Astrocyte (in vitro differentiated cells and primary cell): Measurements from ENCODE around the gene TNFSF13B.

Experiments
- EZH2 ChIP-seq: IDR thresholded peaks from 2 replicates; pipeline ENCODE4 v1.6.1; 2012; ENCODE audit warnings: mild to moderate bottlenecking, low read length, inconsistent platforms; ENCODE audit not compliant: insufficient read depth
- TF ChIP-seq, protein P1 (sequence below): IDR thresholded peaks from 2 replicates; pipeline ENCODE4 v1.5.1; 2011; ENCODE audit warnings: low read depth, mild to moderate bottlenecking, inconsistent platforms, low read length, moderate library complexity; ENCODE audit not compliant: insufficient read depth

GRCh38 chr13:108283110-108283509 is 13.6 kb downstream of the TNFSF13B start:
- TF ChIP-seq, protein P1, sequence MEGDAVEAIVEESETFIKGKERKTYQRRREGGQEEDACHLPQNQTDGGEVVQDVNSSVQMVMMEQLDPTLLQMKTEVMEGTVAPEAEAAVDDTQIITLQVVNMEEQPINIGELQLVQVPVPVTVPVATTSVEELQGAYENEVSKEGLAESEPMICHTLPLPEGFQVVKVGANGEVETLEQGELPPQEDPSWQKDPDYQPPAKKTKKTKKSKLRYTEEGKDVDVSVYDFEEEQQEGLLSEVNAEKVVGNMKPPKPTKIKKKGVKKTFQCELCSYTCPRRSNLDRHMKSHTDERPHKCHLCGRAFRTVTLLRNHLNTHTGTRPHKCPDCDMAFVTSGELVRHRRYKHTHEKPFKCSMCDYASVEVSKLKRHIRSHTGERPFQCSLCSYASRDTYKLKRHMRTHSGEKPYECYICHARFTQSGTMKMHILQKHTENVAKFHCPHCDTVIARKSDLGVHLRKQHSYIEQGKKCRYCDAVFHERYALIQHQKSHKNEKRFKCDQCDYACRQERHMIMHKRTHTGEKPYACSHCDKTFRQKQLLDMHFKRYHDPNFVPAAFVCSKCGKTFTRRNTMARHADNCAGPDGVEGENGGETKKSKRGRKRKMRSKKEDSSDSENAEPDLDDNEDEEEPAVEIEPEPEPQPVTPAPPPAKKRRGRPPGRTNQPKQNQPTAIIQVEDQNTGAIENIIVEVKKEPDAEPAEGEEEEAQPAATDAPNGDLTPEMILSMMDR: no peak
- no peak for TF ChIP-seq EZH2
